Astrocyte (in vitro differentiated cells and primary cell): ENCODE results near the gene FAM47E.

ENCODE experiments used
- EZH2 ChIP-seq: IDR thresholded peaks from 2 replicates; pipeline ENCODE4 v1.6.1; 2012; ENCODE audit warnings: mild to moderate bottlenecking, low read length, inconsistent platforms; ENCODE audit not compliant: insufficient read depth
- TF ChIP-seq, protein P1 (sequence below): IDR thresholded peaks from 2 replicates; pipeline ENCODE4 v1.5.1; 2011; ENCODE audit warnings: low read depth, mild to moderate bottlenecking, inconsistent platforms, low read length, moderate library complexity; ENCODE audit not compliant: insufficient read depth

GRCh38 chr4:76277667-76278066 lies 26.1 kb downstream of the FAM47E start:
- TF ChIP-seq, protein P1, sequence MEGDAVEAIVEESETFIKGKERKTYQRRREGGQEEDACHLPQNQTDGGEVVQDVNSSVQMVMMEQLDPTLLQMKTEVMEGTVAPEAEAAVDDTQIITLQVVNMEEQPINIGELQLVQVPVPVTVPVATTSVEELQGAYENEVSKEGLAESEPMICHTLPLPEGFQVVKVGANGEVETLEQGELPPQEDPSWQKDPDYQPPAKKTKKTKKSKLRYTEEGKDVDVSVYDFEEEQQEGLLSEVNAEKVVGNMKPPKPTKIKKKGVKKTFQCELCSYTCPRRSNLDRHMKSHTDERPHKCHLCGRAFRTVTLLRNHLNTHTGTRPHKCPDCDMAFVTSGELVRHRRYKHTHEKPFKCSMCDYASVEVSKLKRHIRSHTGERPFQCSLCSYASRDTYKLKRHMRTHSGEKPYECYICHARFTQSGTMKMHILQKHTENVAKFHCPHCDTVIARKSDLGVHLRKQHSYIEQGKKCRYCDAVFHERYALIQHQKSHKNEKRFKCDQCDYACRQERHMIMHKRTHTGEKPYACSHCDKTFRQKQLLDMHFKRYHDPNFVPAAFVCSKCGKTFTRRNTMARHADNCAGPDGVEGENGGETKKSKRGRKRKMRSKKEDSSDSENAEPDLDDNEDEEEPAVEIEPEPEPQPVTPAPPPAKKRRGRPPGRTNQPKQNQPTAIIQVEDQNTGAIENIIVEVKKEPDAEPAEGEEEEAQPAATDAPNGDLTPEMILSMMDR, result no peak
- TF ChIP-seq EZH2, result no peak
